COLO668 (cell line): ENCODE measurements around the gene LIMK2.
"Not testable (repeated sequence)": the region's sequence is repeated elsewhere in the genome, so short reads cannot be mapped to it uniquely, and the experiment has no call there.

ENCODE experiments used
- DNase-seq: peaks from one replicate; lab custom pipeline; 2025; ENCODE audit not compliant: unreplicated experiment; lab: John Stamatoyannopoulos, UW

LIMK2 gene

DNA sequence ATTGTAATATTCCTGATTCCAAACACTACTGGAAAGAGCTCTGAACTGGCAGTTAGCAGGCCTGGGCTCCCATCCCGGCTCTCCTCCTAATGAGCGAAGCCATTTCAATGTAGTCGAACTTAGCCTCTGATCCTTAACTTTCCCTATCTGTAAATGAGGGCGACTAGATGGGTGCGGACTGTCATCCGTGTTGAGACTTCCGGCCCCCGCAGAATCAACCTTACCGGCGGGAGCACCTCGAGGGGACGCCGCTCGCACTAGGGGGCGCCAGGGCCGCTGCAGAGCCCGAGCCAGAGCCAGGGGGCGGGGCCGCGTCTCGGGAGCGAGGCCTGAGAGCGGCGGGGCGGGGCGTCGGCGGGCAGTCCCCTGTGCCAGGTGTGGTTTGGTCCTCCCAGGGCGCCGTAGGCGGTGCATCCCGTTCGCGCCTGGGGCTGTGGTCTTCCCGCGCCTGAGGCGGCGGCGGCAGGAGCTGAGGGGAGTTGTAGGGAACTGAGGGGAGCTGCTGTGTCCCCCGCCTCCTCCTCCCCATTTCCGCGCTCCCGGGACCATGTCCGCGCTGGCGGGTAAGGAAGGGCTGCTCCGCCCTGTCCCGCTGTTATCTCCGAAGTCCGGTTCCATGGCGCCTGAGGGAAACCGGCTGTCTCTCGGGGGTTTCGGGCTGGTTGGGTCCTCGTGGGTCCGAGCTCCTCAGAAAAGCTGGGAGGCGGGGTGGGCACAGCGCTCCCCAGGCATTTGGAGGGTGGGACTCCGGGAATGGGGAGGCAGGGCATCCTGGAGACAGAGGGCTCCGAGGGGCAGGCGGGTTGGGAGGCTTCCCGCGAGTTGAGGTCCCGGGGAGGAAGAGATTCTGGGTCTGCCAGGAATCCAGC, at the start of gene LIMK2:
Gene LIMK2, plus strand, starts transcription at position 437 of the 869 bp plus-strand sequence. Its CDS starts 111 bp downstream, at position 548.
- peak; percentile 99 for DNase-seq

DNA sequence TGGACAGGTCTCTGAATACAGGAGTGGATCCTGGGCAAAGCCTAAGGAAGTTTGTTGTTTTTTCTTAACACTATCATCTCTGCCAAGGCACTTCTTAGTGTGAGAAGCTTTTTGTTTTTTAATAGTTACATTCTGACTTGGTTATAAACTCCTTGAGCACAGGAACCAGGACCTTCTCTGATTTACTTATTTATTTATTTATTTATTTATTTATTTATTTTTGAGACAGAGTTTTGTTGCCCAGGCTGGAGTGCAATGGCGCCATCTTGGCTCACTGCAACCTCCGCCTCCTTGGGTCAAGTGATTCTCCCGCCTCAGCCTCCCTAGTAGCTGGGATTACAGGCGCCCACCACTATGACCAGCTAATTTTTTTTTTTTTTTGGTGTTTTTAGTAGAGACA, 41.1 kb upstream of the LIMK2 start:
- no peak for DNase-seq

DNA sequence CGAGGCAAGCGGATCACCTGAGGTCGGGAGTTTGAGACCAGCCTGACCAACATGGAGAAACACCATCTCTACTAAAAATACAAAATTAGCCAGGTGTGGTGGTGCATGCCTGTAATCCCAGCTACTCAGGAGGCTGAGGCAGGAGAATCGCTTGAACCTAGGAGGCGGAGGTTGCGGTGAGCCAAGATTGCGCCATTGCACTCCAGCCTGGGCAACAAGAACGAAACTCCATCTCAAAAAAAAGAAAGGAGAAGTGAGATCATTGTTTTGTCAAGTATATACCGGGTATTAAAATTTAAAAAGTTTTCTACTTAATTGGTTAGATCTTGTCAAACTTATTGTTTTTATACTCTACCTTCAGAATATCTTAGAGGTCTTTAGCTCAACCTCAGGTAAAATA, 40.4 kb upstream of the LIMK2 start:
- not testable (repeated sequence) for DNase-seq

DNA sequence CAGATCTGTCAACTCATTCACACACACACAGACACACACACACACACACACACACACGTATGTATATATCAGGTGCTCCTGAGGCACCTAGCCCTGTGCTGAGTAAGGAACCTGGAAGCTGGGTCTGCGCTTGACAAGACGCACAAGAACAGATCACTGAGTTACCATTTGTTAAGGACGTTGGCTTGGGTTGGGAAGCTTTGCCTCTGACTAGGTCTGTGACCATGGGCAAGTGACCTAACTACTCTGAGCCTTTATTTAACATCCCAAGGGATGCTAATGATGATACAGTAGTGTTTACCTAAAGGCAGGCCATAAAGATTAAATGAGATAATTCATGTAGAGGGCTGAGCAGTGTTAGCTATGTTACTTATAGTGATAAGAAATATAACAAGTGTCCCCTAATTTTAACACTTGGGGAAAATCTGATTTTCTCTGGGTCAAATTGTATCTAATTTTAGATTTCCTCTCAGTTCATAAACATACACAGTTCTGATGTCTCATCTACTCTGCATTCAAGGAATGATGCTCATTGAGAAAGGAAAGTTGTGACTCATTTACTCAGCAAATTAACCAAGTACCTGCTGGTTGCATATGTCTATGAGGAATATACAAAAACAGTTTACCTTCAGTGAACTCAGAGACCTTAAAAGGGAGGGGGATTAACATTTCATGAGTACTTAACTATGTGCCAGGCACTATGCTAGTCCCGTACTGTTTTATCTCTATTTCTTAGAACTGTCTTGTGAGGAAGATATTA, 38.5 kb upstream of the LIMK2 start:
- no peak for DNase-seq

DNA sequence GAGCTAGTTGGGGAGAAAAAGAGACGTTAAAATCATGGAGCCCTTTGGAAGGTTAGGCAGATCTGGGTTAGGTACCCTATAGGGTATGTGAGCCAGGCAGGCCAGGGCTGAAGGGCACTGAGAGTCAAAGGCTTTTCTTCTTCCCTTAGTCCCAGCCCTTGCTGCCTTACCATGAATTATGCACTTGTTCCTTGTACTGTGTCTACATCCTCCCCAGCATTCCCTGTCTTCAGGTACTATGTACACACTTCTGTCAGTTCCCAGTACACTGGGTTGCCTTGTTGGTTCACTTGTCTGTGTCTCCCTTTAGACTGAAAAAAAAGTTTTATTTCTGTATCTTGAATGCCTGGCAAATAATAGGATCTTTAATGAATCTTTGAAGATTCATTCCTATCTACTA, 35.2 kb upstream of the LIMK2 start:
- DNase-seq, result no peak

DNA sequence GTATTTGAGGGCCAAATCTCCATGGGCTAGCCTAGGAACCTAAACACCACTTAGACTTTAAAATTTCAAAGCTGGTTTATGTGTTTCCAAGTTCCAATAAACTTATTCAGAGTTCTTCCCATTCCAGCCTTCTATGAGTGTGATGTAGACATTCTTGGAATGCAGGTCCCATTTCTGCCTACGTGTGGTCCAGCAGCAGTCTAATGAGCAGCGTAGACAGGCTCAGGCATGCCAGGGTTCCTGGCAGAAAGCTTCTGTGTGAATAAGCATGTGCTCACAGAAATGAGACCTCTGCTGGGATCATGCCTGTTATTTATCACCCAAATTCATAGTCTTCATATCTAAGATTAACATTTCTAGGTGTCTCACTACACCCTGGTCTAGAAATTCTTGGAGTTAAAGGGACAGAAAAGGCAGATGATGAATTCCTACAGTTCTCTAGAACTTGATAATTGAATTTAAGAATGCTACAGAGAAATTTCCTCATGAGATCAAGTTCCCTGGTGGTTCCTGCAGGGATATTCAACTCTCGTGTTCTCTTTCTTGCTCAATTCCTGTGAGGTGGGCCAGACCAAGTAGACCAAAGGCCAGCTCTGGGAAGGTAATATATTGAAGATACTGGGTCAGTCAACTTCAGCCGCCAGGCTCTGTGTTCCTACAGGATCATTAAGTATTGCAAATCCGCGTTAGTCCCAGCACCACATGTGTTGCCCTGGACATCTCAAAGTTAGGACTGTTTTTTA, 34.5 kb upstream of the LIMK2 start:
- DNase-seq, result no peak

DNA sequence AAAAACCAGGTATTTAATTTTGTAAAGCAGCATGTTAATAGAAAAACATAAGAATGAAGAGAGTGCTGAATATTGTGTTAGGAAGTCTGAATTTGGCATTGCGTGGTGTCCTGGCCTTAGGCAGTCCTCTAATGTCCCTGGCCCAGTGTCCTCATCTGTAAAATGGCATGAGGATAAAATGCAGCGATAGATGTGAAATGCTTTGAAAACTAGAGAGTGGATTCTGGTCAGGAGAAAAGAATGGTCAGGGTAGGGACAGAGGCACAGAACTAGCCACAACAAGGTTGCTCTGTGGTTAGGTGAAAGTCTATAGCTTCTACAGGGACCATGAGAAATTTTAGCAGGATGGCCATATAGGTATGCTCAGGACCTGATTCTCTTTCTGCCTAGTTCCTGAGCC, 33.2 kb upstream of the LIMK2 start:
- no peak for DNase-seq

DNA sequence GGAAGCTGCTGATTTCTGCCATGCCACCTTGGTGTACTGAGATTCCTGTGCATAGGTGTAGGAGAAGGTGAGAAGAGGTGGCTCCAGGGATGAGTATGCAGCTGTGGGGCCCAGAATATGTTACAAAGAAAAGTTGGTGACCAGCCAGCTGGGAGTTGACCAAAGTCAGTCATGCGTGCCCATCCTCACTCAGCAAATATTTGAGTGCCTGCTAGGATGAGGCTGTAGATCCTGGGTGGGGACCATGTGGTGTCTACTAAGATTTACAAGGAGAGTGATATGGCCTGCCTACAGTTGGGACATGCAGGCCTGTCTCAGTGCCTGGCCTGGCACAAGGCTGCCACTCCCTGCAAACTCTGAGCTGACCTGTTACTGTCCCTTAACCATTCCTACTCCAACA, 32.8 kb upstream of the LIMK2 start:
- DNase-seq, result peak; percentile 62

DNA sequence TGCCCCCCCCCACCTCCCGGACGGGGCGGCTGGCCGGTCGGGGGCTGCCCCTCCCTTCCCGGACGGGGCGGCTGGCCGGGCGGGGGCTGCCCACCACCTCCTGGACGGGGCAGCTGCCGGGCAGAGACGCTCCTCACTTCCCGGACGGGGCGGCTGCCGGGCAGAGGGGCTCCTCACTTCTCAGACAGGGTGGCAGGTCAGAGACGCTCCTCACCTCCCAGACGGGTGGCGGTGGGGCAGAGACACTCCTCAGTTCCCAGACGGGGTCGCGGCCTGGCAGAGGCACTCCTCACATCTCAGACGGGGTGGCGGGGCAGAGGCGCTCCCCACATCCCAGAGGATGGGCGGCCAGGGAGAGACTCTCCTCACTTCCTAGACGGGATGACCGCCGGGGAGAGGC, 28.1 kb upstream of the LIMK2 start:
- no peak for DNase-seq

DNA sequence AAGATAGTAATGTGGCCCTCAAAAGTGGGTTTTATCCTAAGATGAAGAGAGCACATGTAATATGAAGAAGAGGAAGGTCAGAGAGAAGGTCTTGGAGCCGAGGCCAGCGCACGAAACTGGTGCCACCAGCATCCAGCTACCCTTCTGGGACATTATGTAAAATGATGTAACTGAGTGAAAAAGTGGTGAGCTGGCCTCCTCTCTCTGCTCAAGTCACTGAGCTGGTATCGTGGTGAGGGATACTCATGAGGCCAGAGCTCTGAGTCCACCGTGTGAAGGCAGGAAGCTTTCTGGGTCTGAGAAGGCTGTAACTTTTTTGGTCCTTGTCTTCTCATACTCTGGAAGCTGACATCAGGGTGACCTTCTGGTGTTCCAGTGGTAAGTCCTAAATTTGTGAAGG, 27.0 kb upstream of the LIMK2 start:
- DNase-seq, result no peak

DNA sequence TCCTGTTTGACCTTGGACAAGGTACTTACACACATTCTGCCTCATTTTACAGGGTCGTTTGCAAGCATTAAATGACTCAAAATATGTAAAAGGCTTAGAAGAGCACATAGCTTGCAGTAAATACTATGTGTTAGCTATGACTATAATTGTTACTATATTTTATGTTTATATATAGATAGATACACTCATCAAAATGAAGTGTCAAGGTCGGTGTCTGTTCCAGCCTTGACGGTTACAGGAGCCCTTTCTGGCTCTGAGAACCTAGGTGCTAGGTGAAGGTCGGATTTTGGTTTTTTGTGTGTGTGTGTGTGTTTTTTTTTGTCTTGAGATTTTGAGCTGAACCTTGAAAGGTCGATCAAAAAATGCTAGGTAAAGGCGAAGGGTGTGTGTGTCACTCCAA, 24.5 kb upstream of the LIMK2 start:
- no peak for DNase-seq

DNA sequence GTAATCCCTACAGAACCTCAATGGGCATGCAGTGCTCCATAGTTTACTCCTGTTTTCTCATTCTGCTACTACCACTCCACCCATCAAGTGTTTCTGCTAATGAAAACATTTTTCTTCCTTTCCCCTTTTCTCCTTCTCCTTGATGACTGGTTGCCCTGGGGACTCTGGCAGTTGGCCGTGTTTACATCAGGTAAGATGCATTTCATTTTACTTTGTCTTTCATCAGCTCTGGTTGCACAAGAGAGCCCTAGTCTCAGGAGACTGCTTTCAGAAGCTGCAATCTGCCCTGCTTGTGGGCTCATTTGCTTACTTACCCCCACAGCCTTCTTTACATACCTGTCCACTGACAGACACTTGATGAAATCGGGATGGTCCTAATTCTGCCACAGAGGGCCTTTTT, 19.6 kb upstream of the LIMK2 start:
- no peak for DNase-seq

DNA sequence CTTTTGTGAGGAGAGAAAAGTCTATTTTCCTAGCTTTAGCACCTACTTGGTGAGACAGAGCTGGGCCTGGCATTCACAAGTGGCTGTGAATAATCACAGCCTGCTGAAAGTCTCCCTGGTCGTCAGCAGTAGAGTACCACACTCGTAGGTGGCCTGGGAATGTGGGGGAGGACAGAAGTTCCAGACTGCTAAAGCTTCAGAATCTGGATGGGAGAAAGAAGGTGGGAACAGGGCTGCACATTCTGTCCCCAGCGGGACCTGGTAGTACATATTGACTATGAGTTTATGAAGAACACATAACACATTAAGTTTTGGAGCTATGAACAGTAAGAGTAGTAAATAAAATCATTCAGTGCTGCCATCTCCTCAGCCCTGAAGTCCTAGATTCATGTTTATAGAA, 19.0 kb upstream of the LIMK2 start:
- no peak for DNase-seq

DNA sequence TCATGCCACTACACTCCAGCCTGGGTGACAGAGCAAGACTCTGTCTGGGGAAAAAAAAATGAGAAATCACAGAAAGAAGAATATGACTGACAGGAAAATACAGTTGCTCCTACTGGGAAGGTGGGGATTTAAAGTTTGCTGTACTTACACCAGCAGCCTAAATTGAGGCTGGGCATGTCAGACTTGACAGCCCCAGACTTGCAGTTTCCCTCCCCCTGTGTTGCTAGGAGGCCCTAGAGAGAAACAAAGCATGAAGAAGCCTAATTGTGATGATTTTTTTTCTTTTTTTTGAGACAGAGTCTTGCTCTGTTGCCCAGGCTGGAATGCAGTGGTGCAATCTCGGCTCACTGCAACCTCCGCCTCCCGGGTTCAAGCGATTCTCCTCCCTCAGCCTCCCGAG, 17.4 kb upstream of the LIMK2 start:
- DNase-seq, result not testable (repeated sequence)

DNA sequence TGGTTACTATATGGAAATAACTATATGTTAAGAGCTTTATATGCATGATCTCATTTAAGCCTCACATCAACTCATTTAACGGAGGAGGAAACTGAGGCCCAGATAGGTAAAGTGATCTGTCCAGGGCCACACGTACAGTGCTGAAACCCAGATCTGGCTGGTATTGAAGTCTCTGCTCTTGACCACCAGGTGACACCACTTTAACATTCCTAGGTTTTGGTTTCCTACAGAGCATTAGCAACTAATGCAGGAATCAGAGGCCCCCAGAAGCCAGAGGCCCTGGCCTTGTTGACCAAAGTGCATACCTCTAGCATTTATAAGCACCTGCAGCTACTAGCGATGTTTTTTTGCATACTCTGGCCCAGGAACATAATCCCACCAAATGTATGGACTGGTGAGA, 12.9 kb upstream of the LIMK2 start:
- no peak for DNase-seq

DNA sequence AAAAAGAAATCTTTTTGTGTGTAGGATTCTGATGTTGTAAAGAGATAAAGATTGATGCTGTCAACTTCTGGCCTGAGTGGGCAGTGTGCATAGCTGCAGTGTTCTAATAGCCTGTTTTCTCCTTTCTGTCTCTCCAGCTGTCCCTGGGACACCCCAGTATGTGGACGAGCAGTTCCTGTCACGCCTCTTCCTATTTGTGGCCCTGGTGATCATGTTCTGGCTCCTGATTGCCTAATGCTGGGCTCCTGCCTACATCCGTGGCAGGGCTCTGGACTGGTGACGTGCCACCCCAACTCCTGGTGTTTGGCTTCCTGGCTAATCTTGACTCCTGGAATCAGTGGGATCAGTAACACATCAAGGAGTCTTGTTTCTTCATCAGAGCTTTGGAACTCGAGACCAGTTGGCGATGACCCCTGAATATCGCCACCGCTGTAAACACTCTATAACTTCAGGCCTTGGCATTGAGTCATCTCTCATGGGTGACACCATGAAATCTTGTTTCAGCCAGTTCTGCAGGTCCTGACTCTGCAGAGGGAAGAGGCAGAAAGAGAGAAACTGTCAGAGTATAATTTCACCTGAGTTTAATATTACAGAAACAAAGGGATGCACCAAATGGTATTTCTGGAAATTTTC, 7.6 kb upstream of the LIMK2 start:
- DNase-seq, result not testable (repeated sequence)

DNA sequence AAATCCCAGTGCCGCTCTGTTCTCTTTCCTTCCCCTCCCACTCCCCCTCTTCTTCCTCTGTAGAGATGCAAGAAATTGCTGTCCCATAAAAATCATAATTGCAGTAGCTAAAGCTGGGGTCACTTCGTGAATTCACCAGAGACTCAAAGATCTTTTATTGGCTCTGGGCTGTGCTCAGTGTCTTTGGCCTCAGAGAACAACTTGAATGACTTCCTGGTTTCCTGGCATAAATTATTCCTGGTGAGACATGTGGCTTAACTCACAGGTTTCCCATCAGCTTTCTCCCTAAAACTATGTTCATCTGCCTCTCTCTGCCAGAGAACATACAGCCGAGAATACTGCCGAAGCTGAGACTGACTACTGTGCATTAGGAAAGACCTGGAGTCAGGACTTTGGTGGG, 7.0 kb upstream of the LIMK2 start:
- not testable (repeated sequence) for DNase-seq

DNA sequence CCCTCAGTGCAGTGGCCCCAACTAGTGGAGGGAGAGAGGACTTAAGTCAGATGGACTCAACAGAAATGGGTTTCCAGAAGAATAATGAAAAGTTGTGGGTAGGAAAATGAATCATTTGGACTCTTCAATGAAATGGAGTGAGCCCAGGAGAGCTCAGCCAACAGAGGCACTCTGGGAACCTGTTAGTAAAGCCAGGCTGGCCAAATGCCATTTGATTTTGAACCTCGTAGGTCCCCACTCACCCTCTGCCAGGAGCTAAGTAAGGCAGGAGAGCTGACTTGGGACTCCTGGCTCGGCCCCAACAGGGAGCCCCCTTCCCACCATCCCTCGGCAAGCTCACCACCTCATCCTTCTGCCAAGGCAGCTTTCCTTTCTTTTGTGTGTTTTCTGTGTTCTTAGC, 5.6 kb upstream of the LIMK2 start:
- DNase-seq, result not testable (repeated sequence)

DNA sequence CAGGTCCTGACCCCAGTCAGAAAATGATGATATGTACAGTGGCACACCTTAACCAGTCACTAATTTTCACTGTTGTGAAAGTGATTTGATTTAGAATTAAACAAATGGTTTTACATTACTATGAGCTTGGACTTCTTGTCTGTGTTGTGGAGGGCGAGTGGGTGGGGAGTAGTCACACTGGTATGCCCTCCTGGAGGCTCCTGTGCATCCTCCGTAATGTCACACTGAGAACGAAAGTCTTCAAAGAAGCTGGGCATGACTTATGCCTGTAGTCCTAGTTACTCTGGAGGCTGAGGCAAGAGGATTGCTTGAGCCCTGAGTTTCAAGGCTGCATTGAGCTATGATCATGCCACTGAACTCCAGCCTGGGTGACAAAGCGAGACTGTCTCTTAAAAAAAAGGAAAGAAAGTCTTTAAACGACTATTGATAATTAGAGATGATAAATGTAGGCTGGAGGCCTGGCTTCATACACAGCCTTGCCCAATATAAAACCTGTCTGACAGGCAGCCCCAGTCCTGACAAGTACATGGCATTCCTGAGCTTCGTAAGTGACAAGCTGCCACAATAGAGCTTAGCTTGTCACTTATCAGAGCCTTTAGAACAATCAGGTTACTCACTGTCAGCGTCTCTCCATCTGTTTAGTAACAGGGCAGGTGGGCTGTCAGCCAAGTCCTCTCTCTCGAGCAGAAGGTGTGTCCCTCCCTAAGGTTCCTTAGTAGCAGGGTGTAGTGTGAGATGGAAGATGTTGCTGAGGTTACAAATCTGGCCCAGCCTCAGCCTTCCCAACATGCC, 5.0 kb upstream of the LIMK2 start:
- no peak for DNase-seq
